ENCODE measurements around the gene CUZD1.

Gene CUZD1

GRCh38 chr10:122828716-122829255 is 16.9 kb downstream of the CUZD1 start:
- TF ChIP-seq REST (IDR thresholded peaks at IDR 0.05; ENCODE audit: insufficient read depth in 1 of 2, low read depth in 2 of 2, low read length in 2 of 2): no peak
- no peak for TF ChIP-seq SIN3A (IDR thresholded peaks at IDR 0.05; ENCODE audit: borderline replicate concordance, insufficient read depth, low read length)
- no peak for TF ChIP-seq FOXP2 (optimal IDR thresholded peaks at IDR 0.05; ENCODE audit: borderline replicate concordance, extremely low read depth, extremely low read length, insufficient read depth)
- no peak for TF ChIP-seq TAF1 (IDR thresholded peaks at IDR 0.05; ENCODE audit: borderline replicate concordance, insufficient read depth, low read length)
- TF ChIP-seq POLR2AphosphoS5 (IDR thresholded peaks at IDR 0.05; ENCODE audit: low read depth, low read length): no peak

GRCh38 chr10:122827302-122827701 is 18.4 kb downstream of the CUZD1 start:
- TF ChIP-seq POLR2AphosphoS5 (IDR thresholded peaks at IDR 0.05; ENCODE audit: low read depth, low read length) (no peak), FOXP2 (optimal IDR thresholded peaks at IDR 0.05; ENCODE audit: borderline replicate concordance, extremely low read depth, extremely low read length, insufficient read depth) (no peak), TAF1 (IDR thresholded peaks at IDR 0.05; ENCODE audit: borderline replicate concordance, insufficient read depth, low read length) (no peak), SIN3A (IDR thresholded peaks at IDR 0.05; ENCODE audit: borderline replicate concordance, insufficient read depth, low read length) (no peak), REST (IDR thresholded peaks at IDR 0.05; ENCODE audit: insufficient read depth in 1 of 2, low read depth in 2 of 2, low read length in 2 of 2) (no peak)

- no peak for TF ChIP-seq FOXP2 (optimal IDR thresholded peaks at IDR 0.05; ENCODE audit: borderline replicate concordance, extremely low read depth, extremely low read length, insufficient read depth)
- TF ChIP-seq SIN3A (IDR thresholded peaks at IDR 0.05; ENCODE audit: borderline replicate concordance, insufficient read depth, low read length): no peak
- TF ChIP-seq POLR2AphosphoS5 (IDR thresholded peaks at IDR 0.05; ENCODE audit: low read depth, low read length): no peak
- no peak for TF ChIP-seq REST (IDR thresholded peaks at IDR 0.05; ENCODE audit: insufficient read depth in 1 of 2, low read depth in 2 of 2, low read length in 2 of 2)
- no peak for TF ChIP-seq TAF1 (IDR thresholded peaks at IDR 0.05; ENCODE audit: borderline replicate concordance, insufficient read depth, low read length)
These were observed 22.5 kb downstream of the CUZD1 start for GRCh38 chr10:122822973-122823690.

GRCh38 chr10:122821808-122822207 is 23.8 kb downstream of the CUZD1 start:
- TF ChIP-seq REST (IDR thresholded peaks at IDR 0.05; ENCODE audit: insufficient read depth in 1 of 2, low read depth in 2 of 2, low read length in 2 of 2) (no peak), SIN3A (IDR thresholded peaks at IDR 0.05; ENCODE audit: borderline replicate concordance, insufficient read depth, low read length) (no peak), FOXP2 (optimal IDR thresholded peaks at IDR 0.05; ENCODE audit: borderline replicate concordance, extremely low read depth, extremely low read length, insufficient read depth) (no peak), TAF1 (IDR thresholded peaks at IDR 0.05; ENCODE audit: borderline replicate concordance, insufficient read depth, low read length) (no peak), POLR2AphosphoS5 (IDR thresholded peaks at IDR 0.05; ENCODE audit: low read depth, low read length) (no peak)
